ENCODE results near the gene APOL6. TPM values are rescaled to one million over a fixed set of nuclear protein-coding genes. Genes with fewer than 3 reads are reported as not detected.

The APOL6 gene
- total and polyA plus RNA-seq, 10 of the 15 experiments (the other 5 are each of a cell fraction or from before 2014, with no cell fraction given): 4.3 to 22.9 (median 9.3) TPM

DNA sequence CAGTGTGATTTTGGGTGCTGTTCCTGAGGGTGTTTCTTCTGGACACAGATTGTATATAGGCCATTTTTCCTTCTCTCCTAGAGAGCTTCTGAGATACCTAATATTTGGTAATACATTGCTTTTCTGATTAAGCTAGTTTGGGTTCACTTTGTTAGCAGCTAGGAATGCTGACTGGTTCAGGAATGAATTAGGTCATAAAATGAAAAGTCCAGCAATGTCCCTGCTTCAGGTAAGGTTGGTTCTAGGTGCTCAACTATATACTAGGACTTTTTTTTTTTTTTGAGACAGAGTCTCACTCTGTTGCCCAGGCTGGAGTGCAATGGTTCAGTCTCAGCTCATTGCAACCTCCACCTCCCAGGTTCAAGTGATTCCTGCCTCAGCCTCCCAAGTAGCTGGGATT is 36.5 kb downstream of the APOL6 start (continued):
- no peak for TF ChIP-seq ETV6 (conservative IDR thresholded peaks at IDR 0.05 in 1 of 2, IDR thresholded peaks at IDR 0.05 in 1 of 2; ENCODE audit: borderline replicate concordance in 1 of 2, low read depth in 1 of 2)
- TF ChIP-seq HCFC1 (IDR thresholded peaks at IDR 0.05; ENCODE audit: low read length): no peak

DNA sequence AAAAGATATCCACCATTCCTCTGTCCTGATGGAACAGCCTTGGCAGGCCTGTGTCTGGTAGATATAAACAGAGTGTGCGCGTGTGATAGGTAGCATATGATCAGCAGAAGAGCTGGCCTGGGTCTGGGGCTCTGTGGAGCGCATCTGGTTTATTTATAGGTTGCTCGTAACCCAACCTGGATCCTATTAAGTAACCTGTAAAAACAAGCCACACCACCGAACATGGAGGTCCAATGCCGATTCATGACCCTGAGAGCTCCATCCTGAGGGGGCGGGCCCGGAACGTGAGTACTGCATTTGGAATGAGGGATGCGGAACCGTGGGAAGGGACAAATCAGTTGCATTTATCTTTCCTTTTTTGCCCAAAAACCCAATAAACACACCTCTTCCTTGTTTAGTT is 37.5 kb downstream of the APOL6 start:
- no peaks in the 10 kb centered on the region for H3K36me3 ChIP-seq (ENCODE audit: control insufficient read depth in 2 of 2, insufficient read depth in 2 of 2, low read length in 1 of 2)
- no peaks in the 10 kb centered on the region for H3K79me2 ChIP-seq (ENCODE audit: control insufficient read depth, insufficient read depth, low read length)
- no peak overlapping the region for H3K4me3 ChIP-seq
- in situ Hi-C loops (cut with MboI) (no loop called here), intact Hi-C loops (cut with micrococcal nuclease; ENCODE audit: unreplicated experiment) (no loop called here)
- H3K27me3 ChIP-seq (replicated peaks in 1 of 2; ENCODE audit: control insufficient read depth in 2 of 2, insufficient read depth in 2 of 2, low read length in 1 of 2): no peaks in the 10 kb centered on the region; a peak in 1 of 4 replicates
- ChIA-PET CTCF (interaction anchor here (1.1 to 1.4 kb wide), 2 partner anchors 10 to 59 kb away, joined by 5 read pairs; no protein-coding TSS in a partner anchor), RAD21 (ENCODE audit: unreplicated experiment) (no interaction called here), POLR2A (no interaction called here), SMC1A (ENCODE audit: uncharacterized antibody, unreplicated experiment) (interaction anchor here (0.6 to 2.0 kb wide), 3 partner anchors 9 to 65 kb away, joined by 3 to 5 read pairs (median 3); no protein-coding TSS in a partner anchor)
- no peak overlapping the region for H3K27ac ChIP-seq (ENCODE audit: control insufficient read depth, insufficient read depth)
- H3K4me2 ChIP-seq (ENCODE audit: control insufficient read depth, insufficient read depth): no peak overlapping the region
- 64% methylated on average over 11 of the region's 11 CpGs for WGBS (ENCODE audit: insufficient coverage, insufficient replicate concordance, low lambda C conversion rate, missing lambda C conversion rate)
- H3K9ac ChIP-seq (ENCODE audit: control insufficient read depth, insufficient read depth, low read length): no peak overlapping the region
- no peak for DNase-seq (ENCODE audit: low read depth, low spot score)
- no peak for FAIRE-seq
- H2AFZ ChIP-seq (ENCODE audit: control insufficient read depth, low read depth, low read length): no peak overlapping the region
- TF ChIP-seq SMC3 (IDR thresholded peaks at IDR 0.05; ENCODE audit: borderline replicate concordance, low read length) (no peak), KDM1A (IDR thresholded peaks at IDR 0.05; ENCODE audit: borderline replicate concordance) (no peak), PML (IDR thresholded peaks at IDR 0.05; ENCODE audit: low read length) (no peak), PAX8 (IDR thresholded peaks at IDR 0.05) (no peak), RAD21 (IDR thresholded peaks at IDR 0.05; ENCODE audit: insufficient read depth, low read depth, low read length) (no peak), SREBF2 (IDR thresholded peaks at IDR 0.05; ENCODE audit: low read length) (no peak), IKZF1 (conservative IDR thresholded peaks at IDR 0.05) (no peak), CBFB (IDR thresholded peaks at IDR 0.05; ENCODE audit: low read depth) (no peak), ETV6 (conservative IDR thresholded peaks at IDR 0.05 in 1 of 2, IDR thresholded peaks at IDR 0.05 in 1 of 2; ENCODE audit: borderline replicate concordance in 1 of 2, low read depth in 1 of 2) (no peak), ZNF384 (IDR thresholded peaks at IDR 0.05; ENCODE audit: borderline replicate concordance, low read depth, low read length) (no peak), SRF (IDR thresholded peaks at IDR 0.05; ENCODE audit: low read depth in 2 of 2, low read length in 2 of 2) (no peak), TAF1 (IDR thresholded peaks at IDR 0.05; ENCODE audit: borderline replicate concordance, low read depth, low read length) (no peak), RELB (IDR thresholded peaks at IDR 0.05; ENCODE audit: low read depth) (no peak), BRCA1 (IDR thresholded peaks at IDR 0.05; ENCODE audit: low read depth, low read length) (no peak)
- TF ChIP-seq, protein P1, sequence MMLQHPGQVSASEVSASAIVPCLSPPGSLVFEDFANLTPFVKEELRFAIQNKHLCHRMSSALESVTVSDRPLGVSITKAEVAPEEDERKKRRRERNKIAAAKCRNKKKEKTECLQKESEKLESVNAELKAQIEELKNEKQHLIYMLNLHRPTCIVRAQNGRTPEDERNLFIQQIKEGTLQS (IDR thresholded peaks at IDR 0.05; ENCODE audit: borderline replicate concordance, extremely low read depth, low read depth, low read length): no peak
- TF ChIP-seq, protein P2, sequence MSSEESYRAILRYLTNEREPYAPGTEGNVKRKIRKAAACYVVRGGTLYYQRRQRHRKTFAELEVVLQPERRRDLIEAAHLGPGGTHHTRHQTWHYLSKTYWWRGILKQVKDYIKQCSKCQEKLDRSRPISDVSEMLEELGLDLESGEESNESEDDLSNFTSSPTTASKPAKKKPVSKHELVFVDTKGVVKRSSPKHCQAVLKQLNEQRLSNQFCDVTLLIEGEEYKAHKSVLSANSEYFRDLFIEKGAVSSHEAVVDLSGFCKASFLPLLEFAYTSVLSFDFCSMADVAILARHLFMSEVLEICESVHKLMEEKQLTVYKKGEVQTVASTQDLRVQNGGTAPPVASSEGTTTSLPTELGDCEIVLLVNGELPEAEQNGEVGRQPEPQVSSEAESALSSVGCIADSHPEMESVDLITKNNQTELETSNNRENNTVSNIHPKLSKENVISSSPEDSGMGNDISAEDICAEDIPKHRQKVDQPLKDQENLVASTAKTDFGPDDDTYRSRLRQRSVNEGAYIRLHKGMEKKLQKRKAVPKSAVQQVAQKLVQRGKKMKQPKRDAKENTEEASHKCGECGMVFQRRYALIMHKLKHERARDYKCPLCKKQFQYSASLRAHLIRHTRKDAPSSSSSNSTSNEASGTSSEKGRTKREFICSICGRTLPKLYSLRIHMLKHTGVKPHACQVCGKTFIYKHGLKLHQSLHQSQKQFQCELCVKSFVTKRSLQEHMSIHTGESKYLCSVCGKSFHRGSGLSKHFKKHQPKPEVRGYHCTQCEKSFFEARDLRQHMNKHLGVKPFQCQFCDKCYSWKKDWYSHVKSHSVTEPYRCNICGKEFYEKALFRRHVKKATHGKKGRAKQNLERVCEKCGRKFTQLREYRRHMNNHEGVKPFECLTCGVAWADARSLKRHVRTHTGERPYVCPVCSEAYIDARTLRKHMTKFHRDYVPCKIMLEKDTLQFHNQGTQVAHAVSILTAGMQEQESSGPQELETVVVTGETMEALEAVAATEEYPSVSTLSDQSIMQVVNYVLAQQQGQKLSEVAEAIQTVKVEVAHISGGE (CRISPR knock-in tag; IDR thresholded peaks at IDR 0.05): no peak
- no peak for ATAC-seq
- no TSS peak for BruUV-seq (replicated peaks)
- H3K4me1 ChIP-seq (ENCODE audit: control insufficient read depth, insufficient read depth, low read length): no peaks in the 10 kb centered on the region
- no peaks in the 10 kb centered on the region for H4K20me1 ChIP-seq (ENCODE audit: control insufficient read depth, insufficient read depth)
- H3K9me3 ChIP-seq (replicated peaks; ENCODE audit: control insufficient read depth, insufficient read depth, low read length): peaks cover 2% of the 10 kb centered on the region; the same call in 1 of the 3 replicates
